ENCODE results near the gene BIRC2. TPM values are rescaled to one million over a fixed set of nuclear protein-coding genes. Genes with fewer than 3 reads are reported as not detected.

BIRC2 gene
- total RNA-seq, 1 experiment from 2014 or later = 32.6 TPM

GRCh38 chr11:102384419-102385079 is 37.5 kb downstream of the BIRC2 start:
- H3K4me3 ChIP-seq (replicated peaks in 1 of 2; ENCODE audit: low read depth in 1 of 2, low read length in 2 of 2) = no peak overlapping the region
- CTCF ChIA-PET = no interaction called here
- intact Hi-C loops (cut with micrococcal nuclease) = no loop called here
- H3K9ac ChIP-seq (ENCODE audit: low read length) = no peak overlapping the region
- POLR2A ChIA-PET = no interaction called here
- no peaks in the 10 kb centered on the region for H3K9me2 ChIP-seq (ENCODE audit: insufficient read depth)
- no peak overlapping the region for H3K27ac ChIP-seq (ENCODE audit: low read depth, low read length)
- no peak overlapping the region for H2AFZ ChIP-seq (ENCODE audit: low read depth, low read length, poor library complexity, severe bottlenecking)
- H3K9me3 ChIP-seq (ENCODE audit: control insufficient read depth in 1 of 2, insufficient read depth in 1 of 2, low read depth in 1 of 2, low read length in 2 of 2) = no peaks in the 10 kb centered on the region
- DNase-seq (ENCODE audit: low read depth, low spot score) (no peak), ATAC-seq (no peak)
- no peak overlapping the region for H3K4me2 ChIP-seq (ENCODE audit: low read length)
- no peaks in the 10 kb centered on the region for H3K79me2 ChIP-seq (ENCODE audit: insufficient read depth, low read length)
- H3K27me3 ChIP-seq (ENCODE audit: insufficient read depth, low read length) = no peaks in the 10 kb centered on the region
- TF ChIP-seq SRF (IDR thresholded peaks at IDR 0.05; ENCODE audit: low read depth) (no peak), EZH2 (IDR thresholded peaks at IDR 0.05) (no peak), POLR2A (IDR thresholded peaks at IDR 0.05; ENCODE audit: borderline replicate concordance, extremely low read depth, insufficient read depth, insufficient read length) (no peak), ATF3 (IDR thresholded peaks at IDR 0.05) (no peak), ZNF274 (IDR thresholded peaks at IDR 0.05; ENCODE audit: low read depth, low read length) (no peak), TCF7L2 (IDR thresholded peaks at IDR 0.05; ENCODE audit: borderline replicate concordance, extremely low read depth, insufficient read depth, insufficient read length) (no peak), EGR1 (IDR thresholded peaks at IDR 0.05; ENCODE audit: low read depth) (no peak), CBX3 (IDR thresholded peaks at IDR 0.05; ENCODE audit: low read depth) (no peak), ELF1 (IDR thresholded peaks at IDR 0.05; ENCODE audit: borderline replicate concordance, low read depth) (no peak), ZBTB33 (IDR thresholded peaks at IDR 0.05; ENCODE audit: extremely low read depth, insufficient replicate concordance, low read length) (no peak), RAD21 (IDR thresholded peaks at IDR 0.05; ENCODE audit: low read depth) (no peak), EZH2phosphoT487 (IDR thresholded peaks at IDR 0.05; ENCODE audit: borderline replicate concordance) (no peak), ZFX (IDR thresholded peaks at IDR 0.05) (no peak), SIN3A (IDR thresholded peaks at IDR 0.05; ENCODE audit: low read depth) (no peak)
- TF ChIP-seq, protein P1, sequence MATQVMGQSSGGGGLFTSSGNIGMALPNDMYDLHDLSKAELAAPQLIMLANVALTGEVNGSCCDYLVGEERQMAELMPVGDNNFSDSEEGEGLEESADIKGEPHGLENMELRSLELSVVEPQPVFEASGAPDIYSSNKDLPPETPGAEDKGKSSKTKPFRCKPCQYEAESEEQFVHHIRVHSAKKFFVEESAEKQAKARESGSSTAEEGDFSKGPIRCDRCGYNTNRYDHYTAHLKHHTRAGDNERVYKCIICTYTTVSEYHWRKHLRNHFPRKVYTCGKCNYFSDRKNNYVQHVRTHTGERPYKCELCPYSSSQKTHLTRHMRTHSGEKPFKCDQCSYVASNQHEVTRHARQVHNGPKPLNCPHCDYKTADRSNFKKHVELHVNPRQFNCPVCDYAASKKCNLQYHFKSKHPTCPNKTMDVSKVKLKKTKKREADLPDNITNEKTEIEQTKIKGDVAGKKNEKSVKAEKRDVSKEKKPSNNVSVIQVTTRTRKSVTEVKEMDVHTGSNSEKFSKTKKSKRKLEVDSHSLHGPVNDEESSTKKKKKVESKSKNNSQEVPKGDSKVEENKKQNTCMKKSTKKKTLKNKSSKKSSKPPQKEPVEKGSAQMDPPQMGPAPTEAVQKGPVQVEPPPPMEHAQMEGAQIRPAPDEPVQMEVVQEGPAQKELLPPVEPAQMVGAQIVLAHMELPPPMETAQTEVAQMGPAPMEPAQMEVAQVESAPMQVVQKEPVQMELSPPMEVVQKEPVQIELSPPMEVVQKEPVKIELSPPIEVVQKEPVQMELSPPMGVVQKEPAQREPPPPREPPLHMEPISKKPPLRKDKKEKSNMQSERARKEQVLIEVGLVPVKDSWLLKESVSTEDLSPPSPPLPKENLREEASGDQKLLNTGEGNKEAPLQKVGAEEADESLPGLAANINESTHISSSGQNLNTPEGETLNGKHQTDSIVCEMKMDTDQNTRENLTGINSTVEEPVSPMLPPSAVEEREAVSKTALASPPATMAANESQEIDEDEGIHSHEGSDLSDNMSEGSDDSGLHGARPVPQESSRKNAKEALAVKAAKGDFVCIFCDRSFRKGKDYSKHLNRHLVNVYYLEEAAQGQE (IDR thresholded peaks at IDR 0.05; ENCODE audit: low read depth) = no peak
- no peaks in the 10 kb centered on the region; a peak in 1 of 4 replicates for H3K4me1 ChIP-seq (ENCODE audit: control insufficient read depth in 1 of 2, insufficient read depth in 2 of 2, low read length in 2 of 2)
- RAD21 ChIA-PET (ENCODE audit: low non-redundant PET in 1 of 2, low total read pairs in 2 of 2, uncharacterized antibody in 2 of 2, unreplicated experiment in 2 of 2) = no interaction called here
- H3K36me3 ChIP-seq (ENCODE audit: control insufficient read depth in 1 of 2, insufficient read depth in 2 of 2, low read length in 2 of 2) = peaks cover 8 to 10% of the 10 kb centered on the region in 2 experiments; a peak in 3 of 4 replicates
- BruUV-seq (replicated peaks) = no TSS peak
- no peaks in the 10 kb centered on the region for H4K20me1 ChIP-seq (ENCODE audit: insufficient read depth)

Data from HCT116 (cell line).